Activated T-cell treated with anti-CD3 and anti-CD28 coated beads, Interleukin-2, amount 50 U/mL, for 4 hours (primary cell): ENCODE measurements around the gene NPFF. TPM values are rescaled to one million over a fixed set of nuclear protein-coding genes. Genes with fewer than 3 reads are reported as not detected.
A peak's percentile ranks its signal among the peaks of the same experiment; 100 is the strongest.
"Not testable (repeated sequence)": the region's sequence is repeated elsewhere in the genome, so short reads cannot be mapped to it uniquely, and the experiment has no call there.

Source experiments
- ATAC-seq, 2 donors: fragments of 200-7000 bp; cut with Tn5 transposase; one replicate each; pipeline ENCODE4 v1.10.0; 2021
- DNase-seq: peaks from one replicate; pipeline ENCODE4 v3.0.0-alpha.2; 2020
- H3K27me3 Mint-ChIP-seq: one replicate; pipeline ENCODE4 v1.8.0; 2021; ENCODE audit warnings: low read depth, mixed read lengths
- H3K36me3 Mint-ChIP-seq: one replicate; pipeline ENCODE4 v1.8.0; 2022; ENCODE audit warnings: mixed read lengths; ENCODE audit not compliant: insufficient read depth
- H3K4me1 Mint-ChIP-seq: one replicate; pipeline ENCODE4 v1.8.0; 2021; ENCODE audit warnings: low read depth, mixed read lengths
- H3K4me3 Mint-ChIP-seq: one replicate; pipeline ENCODE4 v1.8.0; 2021; ENCODE audit warnings: mild to moderate bottlenecking, moderate library complexity, mixed read lengths
- H3K9me3 Mint-ChIP-seq: one replicate; pipeline ENCODE4 v1.8.0; 2021; ENCODE audit warnings: mixed read lengths
- total RNA-seq, 3 donors: library from RNA; stranded (reverse); gene quantifications; one replicate each; pipeline ENCODE4 v1.2.1, GENCODE V29; 2021

Gene NPFF
- total RNA-seq, 3 donors from 2014 or later, result not detected

- not testable (repeated sequence) for ATAC-seq
These were observed 25.8 kb downstream of the NPFF start for GRCh38 chr12:53481458-53481857.

GRCh38 chr12:53480491-53481442 lies 26.5 kb downstream of the NPFF start:
- no peak overlapping the region for H3K4me3 Mint-ChIP-seq
- H3K36me3 Mint-ChIP-seq, result peaks cover 31% of the 10 kb centered on the region
- no peaks in the 10 kb centered on the region for H3K9me3 Mint-ChIP-seq
- DNase-seq, result no peak
- peaks cover 9% of the 10 kb centered on the region for H3K4me1 Mint-ChIP-seq
- no peaks in the 10 kb centered on the region for H3K27me3 Mint-ChIP-seq
- ATAC-seq, result no peak

More at GRCh38 chr12:53481458-53481857, 25.8 kb downstream of the NPFF start:
- peaks cover 34% of the 10 kb centered on the region for H3K36me3 Mint-ChIP-seq
- not testable (repeated sequence) for DNase-seq, H3K9me3 Mint-ChIP-seq, H3K4me3 Mint-ChIP-seq, H3K4me1 Mint-ChIP-seq, H3K27me3 Mint-ChIP-seq

GRCh38 chr12:53479331-53479730 lies 28.0 kb downstream of the NPFF start:
- no peak overlapping the region for H3K4me3 Mint-ChIP-seq
- H3K36me3 Mint-ChIP-seq, result peaks cover 40% of the 10 kb centered on the region
- no peaks in the 10 kb centered on the region for H3K9me3 Mint-ChIP-seq
- ATAC-seq (no peak), DNase-seq (no peak)
- H3K27me3 Mint-ChIP-seq, result no peaks in the 10 kb centered on the region
- peaks cover 21% of the 10 kb centered on the region for H3K4me1 Mint-ChIP-seq

- no peaks in the 10 kb centered on the region for H3K27me3 Mint-ChIP-seq
- no peak overlapping the region for H3K4me3 Mint-ChIP-seq
- H3K9me3 Mint-ChIP-seq, result no peaks in the 10 kb centered on the region
- DNase-seq (no peak), ATAC-seq (no peak)
- H3K36me3 Mint-ChIP-seq, result peaks cover 42% of the 10 kb centered on the region
- H3K4me1 Mint-ChIP-seq, result peaks cover 25% of the 10 kb centered on the region
These were observed 28.4 kb downstream of the NPFF start for GRCh38 chr12:53478865-53479264.

- Mint-ChIP-seq H3K27me3 (no peaks in the 10 kb centered on the region), H3K9me3 (no peaks in the 10 kb centered on the region), H3K36me3 (peaks cover 42% of the 10 kb centered on the region), H3K4me1 (peaks cover 43% of the 10 kb centered on the region), H3K4me3 (no peak overlapping the region)
- ATAC-seq (peak in 1 of 2 donors; percentile 20), DNase-seq (no peak)
These were observed 30.5 kb downstream of the NPFF start for GRCh38 chr12:53476769-53477209.

GRCh38 chr12:53474819-53475218 lies 32.5 kb downstream of the NPFF start:
- Mint-ChIP-seq H3K4me1 (peaks cover 53% of the 10 kb centered on the region), H3K4me3 (peak overlapping the region; percentile 57), H3K27me3 (no peaks in the 10 kb centered on the region), H3K9me3 (no peaks in the 10 kb centered on the region), H3K36me3 (peaks cover 42% of the 10 kb centered on the region)
- ATAC-seq, result no peak
- DNase-seq, result no peak

- DNase-seq (no peak), ATAC-seq (no peak)
- Mint-ChIP-seq H3K36me3 (peaks cover 41% of the 10 kb centered on the region), H3K4me1 (peaks cover 53% of the 10 kb centered on the region), H3K9me3 (no peaks in the 10 kb centered on the region), H3K4me3 (peak overlapping the region; percentile 57), H3K27me3 (no peaks in the 10 kb centered on the region)
These were observed 33.2 kb downstream of the NPFF start for GRCh38 chr12:53474077-53474476.

GRCh38 chr12:53472056-53472582 lies 35.2 kb downstream of the NPFF start:
- DNase-seq, result no peak
- H3K9me3 Mint-ChIP-seq, result no peaks in the 10 kb centered on the region
- peak overlapping the region; percentile 33 for H3K4me3 Mint-ChIP-seq
- no peak for ATAC-seq
- H3K27me3 Mint-ChIP-seq, result no peaks in the 10 kb centered on the region
- H3K4me1 Mint-ChIP-seq, result peaks cover 50% of the 10 kb centered on the region
- H3K36me3 Mint-ChIP-seq, result peaks cover 45% of the 10 kb centered on the region

GRCh38 chr12:53468282-53468681 lies 39.0 kb downstream of the NPFF start:
- H3K4me3 Mint-ChIP-seq, result no peak overlapping the region
- ATAC-seq (no peak), DNase-seq (no peak)
- peaks cover 55% of the 10 kb centered on the region for H3K36me3 Mint-ChIP-seq
- H3K9me3 Mint-ChIP-seq, result no peaks in the 10 kb centered on the region
- H3K4me1 Mint-ChIP-seq, result peaks cover 41% of the 10 kb centered on the region
- no peaks in the 10 kb centered on the region for H3K27me3 Mint-ChIP-seq

- H3K36me3 Mint-ChIP-seq, result peaks cover 57% of the 10 kb centered on the region
- peaks cover 42% of the 10 kb centered on the region for H3K4me1 Mint-ChIP-seq
- no peak for DNase-seq
- no peak overlapping the region for H3K4me3 Mint-ChIP-seq
- H3K27me3 Mint-ChIP-seq, result no peaks in the 10 kb centered on the region
- no peak for ATAC-seq
- H3K9me3 Mint-ChIP-seq, result no peaks in the 10 kb centered on the region
These were observed 39.4 kb downstream of the NPFF start for GRCh38 chr12:53467880-53468279.

GRCh38 chr12:53467082-53467481 lies 40.2 kb downstream of the NPFF start:
- H3K4me1 Mint-ChIP-seq, result peaks cover 38% of the 10 kb centered on the region
- ATAC-seq (no peak), DNase-seq (no peak)
- no peaks in the 10 kb centered on the region for H3K9me3 Mint-ChIP-seq
- no peaks in the 10 kb centered on the region for H3K27me3 Mint-ChIP-seq
- H3K36me3 Mint-ChIP-seq, result peaks cover 58% of the 10 kb centered on the region
- H3K4me3 Mint-ChIP-seq, result no peak overlapping the region

- no peaks in the 10 kb centered on the region for H3K9me3 Mint-ChIP-seq
- peaks cover 59% of the 10 kb centered on the region for H3K36me3 Mint-ChIP-seq
- DNase-seq (no peak), ATAC-seq (no peak)
- peaks cover 34% of the 10 kb centered on the region for H3K4me1 Mint-ChIP-seq
- H3K4me3 Mint-ChIP-seq, result no peak overlapping the region
- H3K27me3 Mint-ChIP-seq, result no peaks in the 10 kb centered on the region
These were observed 40.6 kb downstream of the NPFF start for GRCh38 chr12:53466640-53467039.

- Mint-ChIP-seq H3K36me3 (peaks cover 60% of the 10 kb centered on the region), H3K27me3 (no peaks in the 10 kb centered on the region), H3K4me1 (peaks cover 35% of the 10 kb centered on the region), H3K9me3 (no peaks in the 10 kb centered on the region), H3K4me3 (no peak overlapping the region)
- DNase-seq (no peak), ATAC-seq (no peak)
These were observed 41.6 kb downstream of the NPFF start for GRCh38 chr12:53465679-53466078.

GRCh38 chr12:53464685-53465418 lies 42.4 kb downstream of the NPFF start:
- no peak for ATAC-seq
- H3K27me3 Mint-ChIP-seq, result no peaks in the 10 kb centered on the region
- H3K9me3 Mint-ChIP-seq, result no peaks in the 10 kb centered on the region
- H3K36me3 Mint-ChIP-seq, result peaks cover 67% of the 10 kb centered on the region
- DNase-seq, result no peak
- no peak overlapping the region for H3K4me3 Mint-ChIP-seq
- H3K4me1 Mint-ChIP-seq, result peaks cover 39% of the 10 kb centered on the region
